ENCODE results near the gene MRPL10.
A peak's percentile ranks its signal among the peaks of the same experiment; 100 is the strongest.

The MRPL10 gene

DNA sequence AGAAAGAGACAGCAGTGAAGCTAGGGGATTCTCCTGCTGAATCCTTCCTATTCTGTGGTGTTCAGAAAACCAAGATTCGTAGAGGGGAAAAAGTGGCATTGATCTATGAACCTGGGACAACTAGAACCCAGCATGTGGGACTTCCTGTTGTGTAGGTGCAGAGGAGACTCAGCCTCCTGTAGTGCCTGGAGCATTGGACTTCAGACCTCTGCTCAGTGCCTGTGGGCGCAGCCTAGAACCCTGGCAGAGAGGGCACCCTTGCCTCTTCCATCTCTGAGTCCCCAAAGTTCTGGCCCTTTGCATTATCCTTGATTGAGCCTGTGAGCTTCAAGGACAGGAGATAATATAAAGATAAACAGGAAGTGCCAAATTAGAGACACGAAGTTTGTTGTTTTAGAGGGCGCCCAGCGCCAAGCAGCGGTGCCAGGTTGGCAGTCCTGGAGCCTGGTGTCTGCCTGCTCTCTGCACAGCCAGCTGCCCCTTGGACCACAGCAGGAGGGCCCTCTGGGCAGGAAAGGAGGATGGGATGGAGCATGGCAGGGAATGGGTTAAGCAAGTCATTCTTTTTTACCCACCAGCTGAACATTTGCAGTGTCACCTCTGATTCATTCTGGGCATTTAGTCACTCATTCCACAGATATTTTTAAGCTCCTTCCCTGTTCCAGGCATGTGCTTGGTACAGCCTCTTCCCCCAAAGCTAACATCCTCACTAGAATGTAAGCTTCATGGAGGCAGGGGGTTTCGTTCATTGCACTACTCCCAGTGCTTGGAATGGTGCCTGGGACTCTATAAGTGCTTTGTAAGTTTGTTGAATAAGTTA, 31.5 kb upstream of the MRPL10 start:
- no peak for DNase-seq (ENCODE audit: low read depth)
- no peak overlapping the region for H3K4me3 ChIP-seq (ENCODE audit: low read depth, low read length)

GRCh38 chr17:47860386-47860785, 29.0 kb upstream of the MRPL10 start:
- DNase-seq (ENCODE audit: low read depth) = no peak
- no peak overlapping the region for H3K4me3 ChIP-seq (ENCODE audit: low read depth, low read length)

- DNase-seq (ENCODE audit: low read depth) = no peak
- no peak overlapping the region for H3K4me3 ChIP-seq (ENCODE audit: low read depth, low read length)
These were observed 26.5 kb upstream of the MRPL10 start for GRCh38 chr17:47857551-47858455.

DNA sequence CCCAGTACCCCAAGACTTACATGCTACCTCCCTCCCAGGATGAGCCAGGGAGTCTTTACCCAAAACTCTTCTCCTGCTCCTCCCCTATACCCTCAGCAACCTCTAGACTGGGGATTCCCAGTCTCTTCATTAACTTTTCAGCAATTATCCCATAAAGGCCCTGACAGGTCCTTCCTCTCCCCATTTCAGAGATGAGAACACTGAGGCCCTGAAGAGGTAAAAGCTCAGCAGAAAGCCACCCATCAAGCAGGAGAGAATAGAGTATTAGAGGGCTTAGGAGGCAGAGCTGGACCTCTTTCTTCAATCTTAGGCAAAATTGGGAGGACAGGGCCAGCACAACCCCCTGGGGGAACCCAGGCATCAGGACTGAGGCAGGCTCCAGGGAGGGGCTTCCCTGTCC, 25.5 kb upstream of the MRPL10 start:
- DNase-seq (ENCODE audit: low read depth) = no peak
- H3K4me3 ChIP-seq (ENCODE audit: low read depth, low read length) = no peak overlapping the region

- H3K4me3 ChIP-seq (ENCODE audit: low read depth, low read length) = no peak overlapping the region
- no peak for DNase-seq (ENCODE audit: low read depth)
These were observed 24.4 kb upstream of the MRPL10 start for GRCh38 chr17:47855737-47856136.

- H3K4me3 ChIP-seq (ENCODE audit: low read depth, low read length) = no peak overlapping the region
- no peak for DNase-seq (ENCODE audit: low read depth)
These were observed 22.3 kb upstream of the MRPL10 start for GRCh38 chr17:47853616-47854015.

- H3K4me3 ChIP-seq (ENCODE audit: low read depth, low read length) = no peak overlapping the region
- no peak for DNase-seq (ENCODE audit: low read depth)
These were observed 21.0 kb upstream of the MRPL10 start for GRCh38 chr17:47852113-47852949.

DNA sequence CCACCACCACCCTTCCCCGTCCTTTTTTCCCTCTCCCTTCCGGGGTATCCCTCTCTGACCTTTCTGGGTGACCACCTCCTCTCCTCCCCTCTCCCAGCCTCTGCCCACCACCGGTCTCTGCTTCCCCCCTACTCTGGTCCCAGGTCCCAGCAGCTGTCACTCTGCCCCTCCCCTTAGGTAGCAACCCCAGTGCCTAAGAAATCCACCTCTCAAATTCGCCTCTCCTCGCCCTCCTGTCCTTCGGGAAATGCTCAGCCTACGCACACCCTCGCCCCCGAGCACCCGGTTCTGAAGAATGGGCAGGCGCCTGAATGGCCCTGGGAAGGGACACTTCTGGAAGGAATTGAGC, 20.4 kb upstream of the MRPL10 start:
- H3K4me3 ChIP-seq (ENCODE audit: low read depth, low read length) = no peak overlapping the region
- DNase-seq (ENCODE audit: low read depth) = no peak

GRCh38 chr17:47850692-47851573, 19.6 kb upstream of the MRPL10 start, which contains the start of gene SP6:
SP6 (minus strand) TSS chr17:47851163; CDS start chr17:47848429, 2,734 bp downstream.
- DNase-seq (ENCODE audit: low read depth) = no peak
- H3K4me3 ChIP-seq (ENCODE audit: low read depth, low read length) = peak within 1 kb of the TSS; percentile 38

DNA sequence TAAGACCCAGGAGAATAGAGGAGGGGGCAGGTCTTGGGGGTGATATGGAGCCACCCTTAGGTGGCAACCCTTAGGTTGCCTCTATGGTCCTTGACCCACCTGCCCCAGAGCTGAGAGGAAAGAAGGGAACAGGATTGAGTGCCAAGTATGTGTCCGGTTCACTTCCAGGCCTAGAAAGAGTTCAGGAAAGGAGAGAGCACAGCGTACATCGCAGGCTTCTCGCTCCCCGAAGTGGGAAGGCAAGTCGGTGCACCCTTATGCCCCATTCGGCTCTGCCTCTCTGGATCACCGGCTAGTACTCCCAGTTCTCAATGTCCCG, 19.0 kb upstream of the MRPL10 start:
- peak overlapping the region; percentile 38 for H3K4me3 ChIP-seq (ENCODE audit: low read depth, low read length)
- DNase-seq (ENCODE audit: low read depth) = no peak

DNA sequence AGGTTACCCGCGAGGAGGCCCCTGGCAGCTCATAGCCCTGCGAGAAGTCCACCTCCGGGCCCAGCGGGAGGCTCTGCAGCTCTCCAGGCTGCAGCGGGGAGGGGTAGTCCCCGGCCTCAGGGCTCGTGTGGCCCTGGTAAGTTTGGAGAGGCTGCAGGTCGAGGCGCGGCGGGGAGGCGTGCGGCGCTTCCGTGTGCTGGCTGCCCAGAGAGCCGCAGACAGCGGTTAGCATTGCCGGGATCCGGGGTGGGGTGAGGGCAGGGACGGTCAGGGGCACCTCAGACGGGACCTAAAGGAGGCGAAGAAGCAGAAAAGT, 16.8 kb upstream of the MRPL10 start:
- no peak for DNase-seq (ENCODE audit: low read depth)
- H3K4me3 ChIP-seq (ENCODE audit: low read depth, low read length) = no peak overlapping the region

GRCh38 chr17:47847341-47848197, 16.2 kb upstream of the MRPL10 start:
- no peak for DNase-seq (ENCODE audit: low read depth)
- H3K4me3 ChIP-seq (ENCODE audit: low read depth, low read length) = peak overlapping the region; percentile 25

- DNase-seq (ENCODE audit: low read depth) = no peak
- H3K4me3 ChIP-seq (ENCODE audit: low read depth, low read length) = peak overlapping the region; percentile 25
These were observed 15.5 kb upstream of the MRPL10 start for GRCh38 chr17:47846716-47847340.

DNA sequence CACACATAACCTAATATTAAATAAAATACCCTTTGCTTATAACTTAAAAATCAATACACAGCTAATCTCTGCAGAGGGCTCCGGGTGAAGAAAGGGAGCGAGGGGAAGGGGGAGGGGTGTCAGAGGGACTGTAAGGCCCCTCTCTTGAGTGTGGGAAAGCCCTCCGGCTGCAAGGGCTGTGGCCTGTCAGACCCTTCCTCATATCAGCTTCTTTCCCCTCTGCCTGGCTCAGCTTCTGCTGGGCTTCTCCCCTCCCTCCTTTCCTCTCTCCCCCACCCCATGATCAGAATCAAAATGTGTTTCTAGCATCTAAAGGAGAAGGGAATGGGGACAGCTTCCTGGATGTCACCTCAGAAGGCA, 14.4 kb upstream of the MRPL10 start:
- H3K4me3 ChIP-seq (ENCODE audit: low read depth, low read length) = no peak overlapping the region

DNA sequence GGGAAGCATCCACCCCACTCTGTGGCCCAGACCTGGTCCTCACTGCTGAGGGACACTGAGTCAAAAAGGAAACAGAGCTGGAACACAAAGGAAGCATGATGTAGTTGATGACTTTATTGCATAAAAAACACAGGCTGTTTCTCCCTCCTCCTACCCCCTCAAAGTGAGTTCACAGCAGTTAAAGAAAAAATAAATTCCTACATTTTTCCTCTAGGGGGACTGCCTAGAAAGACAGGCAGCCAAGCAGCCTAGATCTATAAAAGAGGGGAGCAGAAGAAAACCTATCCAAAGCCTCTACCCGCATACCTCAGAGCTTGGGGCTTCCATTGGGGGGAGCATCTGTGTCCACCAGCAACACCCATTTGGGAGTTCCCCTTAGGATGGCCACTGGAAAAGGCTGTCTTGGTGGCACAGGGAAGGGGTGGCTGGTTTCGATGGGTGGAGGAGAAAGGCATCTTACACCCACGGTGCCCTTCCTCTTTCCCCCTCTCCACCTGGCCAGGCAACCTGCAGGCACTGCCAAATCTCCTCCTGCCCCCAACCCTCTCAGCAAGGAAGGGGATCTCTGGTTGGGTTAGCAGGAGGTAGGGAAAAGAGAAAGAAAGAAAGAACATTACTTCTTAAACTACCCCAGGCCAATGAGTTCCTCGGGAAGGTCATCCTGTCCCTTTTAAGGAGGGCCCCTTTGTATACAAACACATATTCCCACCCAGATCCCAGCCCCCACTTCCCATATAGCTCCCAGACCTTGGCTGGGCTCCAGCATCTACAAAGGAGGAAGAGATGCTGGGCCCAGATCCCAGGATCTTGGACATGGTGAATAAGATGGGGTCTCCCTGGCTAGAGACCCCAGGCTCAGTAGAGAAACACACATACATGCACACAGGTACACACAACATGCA, 13.7 kb upstream of the MRPL10 start:
- DNase-seq (ENCODE audit: low read depth) = no peak
- no peak overlapping the region for H3K4me3 ChIP-seq (ENCODE audit: low read depth, low read length)

More for the DNA sequence above, 14.4 kb upstream of the MRPL10 start:
- no peak for DNase-seq (ENCODE audit: low read depth)

DNA sequence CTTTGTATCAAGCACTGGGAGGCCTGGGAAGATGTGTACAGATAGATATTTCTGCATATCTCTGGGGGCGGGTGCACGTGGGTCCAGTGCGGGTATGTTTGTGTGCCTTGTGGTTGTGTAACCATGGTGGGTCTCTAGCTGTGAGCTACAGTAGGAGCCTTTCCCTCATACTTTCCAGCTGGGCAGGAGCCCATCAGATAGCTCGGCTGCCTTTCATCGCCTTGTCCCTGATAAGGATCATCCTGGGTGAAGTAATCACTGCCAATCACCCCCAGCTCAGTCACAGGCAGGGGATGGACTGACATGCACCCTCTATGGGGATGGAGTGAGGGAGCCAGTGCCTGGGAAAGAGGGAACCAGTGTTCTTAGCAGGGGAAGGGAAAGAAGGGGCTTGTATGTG, 12.9 kb upstream of the MRPL10 start:
- H3K4me3 ChIP-seq (ENCODE audit: low read depth, low read length) = no peak overlapping the region
- no peak for DNase-seq (ENCODE audit: low read depth)

- H3K4me3 ChIP-seq (ENCODE audit: low read depth, low read length) = no peak overlapping the region
- DNase-seq (ENCODE audit: low read depth) = no peak
These were observed 12.0 kb upstream of the MRPL10 start for GRCh38 chr17:47843391-47843730.

All from skeletal muscle cell (primary cell).